ENCODE measurements around the gene RMC1. TPM values are rescaled to one million over a fixed set of nuclear protein-coding genes. Genes with fewer than 3 reads are reported as not detected.
A peak's percentile ranks its signal among the peaks of the same experiment; 100 is the strongest.

RMC1 gene
- total and polyA plus RNA-seq, 2 of the 13 experiments (the other 11 are each of a cell fraction or from before 2014, with no cell fraction given), result 9.4 to 19.5 TPM

DNA sequence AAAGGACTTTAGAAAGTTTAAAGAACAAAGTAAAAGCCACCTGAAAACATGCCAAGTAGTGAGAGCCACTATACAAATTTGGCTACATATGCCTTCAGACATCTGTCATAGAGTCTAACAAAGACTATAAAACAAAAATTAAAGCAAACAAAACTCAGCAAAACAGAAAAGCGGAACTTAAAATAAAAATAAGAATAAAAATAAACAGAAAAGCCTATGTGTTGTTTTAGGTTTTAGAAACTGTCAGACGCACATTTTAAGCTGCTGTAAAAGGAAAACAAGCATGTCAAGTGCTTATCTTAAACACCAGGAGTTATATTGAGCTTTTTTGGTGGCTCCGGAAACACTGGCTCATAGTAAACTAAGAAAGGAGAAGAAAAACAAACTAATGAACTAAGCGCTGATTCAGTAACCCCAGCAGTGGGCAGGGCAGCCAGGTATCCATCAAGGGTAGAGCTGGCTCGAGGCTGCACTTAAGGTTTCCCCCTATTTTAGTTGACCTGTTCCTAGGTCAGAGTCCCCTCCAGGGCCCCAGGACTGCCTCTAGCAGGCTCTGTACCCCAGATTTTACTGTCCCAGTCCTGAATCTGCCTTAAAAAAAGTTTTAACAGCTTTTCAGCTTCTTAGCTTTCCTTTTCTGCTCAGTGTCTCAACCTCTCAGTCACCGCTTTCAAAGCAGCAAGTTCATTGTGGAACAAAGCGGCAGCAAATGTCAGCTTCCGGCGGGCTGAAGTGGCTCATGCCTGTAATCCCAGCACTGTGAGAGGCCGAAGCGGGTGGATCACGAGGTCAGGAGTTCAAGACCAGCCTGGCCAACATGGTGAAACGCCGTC lies 15.4 kb upstream of the RMC1 start (continued):
- TF ChIP-seq, protein P1, sequence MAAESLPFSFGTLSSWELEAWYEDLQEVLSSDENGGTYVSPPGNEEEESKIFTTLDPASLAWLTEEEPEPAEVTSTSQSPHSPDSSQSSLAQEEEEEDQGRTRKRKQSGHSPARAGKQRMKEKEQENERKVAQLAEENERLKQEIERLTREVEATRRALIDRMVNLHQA (CRISPR knock-in tag; IDR thresholded peaks at IDR 0.05), result no peak
- TF ChIP-seq ZNF207 (IDR thresholded peaks at IDR 0.05; ENCODE audit: borderline replicate concordance), result no peak
- TF ChIP-seq, protein P2, sequence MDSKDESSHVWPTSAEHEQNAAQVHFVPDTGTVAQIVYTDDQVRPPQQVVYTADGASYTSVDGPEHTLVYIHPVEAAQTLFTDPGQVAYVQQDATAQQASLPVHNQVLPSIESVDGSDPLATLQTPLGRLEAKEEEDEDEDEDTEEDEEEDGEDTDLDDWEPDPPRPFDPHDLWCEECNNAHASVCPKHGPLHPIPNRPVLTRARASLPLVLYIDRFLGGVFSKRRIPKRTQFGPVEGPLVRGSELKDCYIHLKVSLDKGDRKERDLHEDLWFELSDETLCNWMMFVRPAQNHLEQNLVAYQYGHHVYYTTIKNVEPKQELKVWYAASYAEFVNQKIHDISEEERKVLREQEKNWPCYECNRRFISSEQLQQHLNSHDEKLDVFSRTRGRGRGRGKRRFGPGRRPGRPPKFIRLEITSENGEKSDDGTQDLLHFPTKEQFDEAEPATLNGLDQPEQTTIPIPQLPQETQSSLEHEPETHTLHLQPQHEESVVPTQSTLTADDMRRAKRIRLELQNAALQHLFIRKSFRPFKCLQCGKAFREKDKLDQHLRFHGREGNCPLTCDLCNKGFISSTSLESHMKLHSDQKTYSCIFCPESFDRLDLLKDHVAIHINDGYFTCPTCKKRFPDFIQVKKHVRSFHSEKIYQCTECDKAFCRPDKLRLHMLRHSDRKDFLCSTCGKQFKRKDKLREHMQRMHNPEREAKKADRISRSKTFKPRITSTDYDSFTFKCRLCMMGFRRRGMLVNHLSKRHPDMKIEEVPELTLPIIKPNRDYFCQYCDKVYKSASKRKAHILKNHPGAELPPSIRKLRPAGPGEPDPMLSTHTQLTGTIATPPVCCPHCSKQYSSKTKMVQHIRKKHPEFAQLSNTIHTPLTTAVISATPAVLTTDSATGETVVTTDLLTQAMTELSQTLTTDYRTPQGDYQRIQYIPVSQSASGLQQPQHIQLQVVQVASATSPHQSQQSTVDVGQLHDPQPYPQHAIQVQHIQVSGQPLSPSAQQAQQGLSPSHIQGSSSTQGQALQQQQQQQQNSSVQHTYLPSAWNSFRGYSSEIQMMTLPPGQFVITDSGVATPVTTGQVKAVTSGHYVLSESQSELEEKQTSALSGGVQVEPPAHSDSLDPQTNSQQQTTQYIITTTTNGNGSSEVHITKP (CRISPR knock-in tag; IDR thresholded peaks at IDR 0.05; ENCODE audit: low read depth), result no peak
- TF ChIP-seq ZNF496 (CRISPR knock-in tag; IDR thresholded peaks at IDR 0.05; ENCODE audit: insufficient replicate concordance), result no peak
- no peak for TF ChIP-seq BRCA1 (CRISPR knock-in tag; IDR thresholded peaks at IDR 0.05)
- TF ChIP-seq ELF4 (CRISPR knock-in tag; IDR thresholded peaks at IDR 0.05; ENCODE audit: borderline replicate concordance), result no peak
- TF ChIP-seq, protein P3, sequence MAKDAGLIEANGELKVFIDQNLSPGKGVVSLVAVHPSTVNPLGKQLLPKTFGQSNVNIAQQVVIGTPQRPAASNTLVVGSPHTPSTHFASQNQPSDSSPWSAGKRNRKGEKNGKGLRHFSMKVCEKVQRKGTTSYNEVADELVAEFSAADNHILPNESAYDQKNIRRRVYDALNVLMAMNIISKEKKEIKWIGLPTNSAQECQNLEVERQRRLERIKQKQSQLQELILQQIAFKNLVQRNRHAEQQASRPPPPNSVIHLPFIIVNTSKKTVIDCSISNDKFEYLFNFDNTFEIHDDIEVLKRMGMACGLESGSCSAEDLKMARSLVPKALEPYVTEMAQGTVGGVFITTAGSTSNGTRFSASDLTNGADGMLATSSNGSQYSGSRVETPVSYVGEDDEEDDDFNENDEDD (CRISPR knock-in tag; IDR thresholded peaks at IDR 0.05; ENCODE audit: borderline replicate concordance), result no peak; the same call in 1 of the 2 replicates
- TF ChIP-seq HMG20B (CRISPR knock-in tag; conservative IDR thresholded peaks at IDR 0.05), result no peak
- TF ChIP-seq HDAC1 (CRISPR knock-in tag; IDR thresholded peaks at IDR 0.05), result 0 out of 2 replicates have a peak, but pooled peaks have one; percentile 31
- no peak for TF ChIP-seq FOXP1 (IDR thresholded peaks at IDR 0.05)
- peak; percentile 43; the same call in 1 of the 2 replicates for TF ChIP-seq FOXP1 (CRISPR knock-in tag; IDR thresholded peaks at IDR 0.05)
- no peak for TF ChIP-seq ZNF572 (CRISPR knock-in tag; IDR thresholded peaks at IDR 0.05)
- TF ChIP-seq MEF2D (CRISPR knock-in tag; IDR thresholded peaks at IDR 0.05), result 0 out of 2 replicates have a peak, but pooled peaks have one; percentile 23
- TF ChIP-seq ATM (IDR thresholded peaks at IDR 0.05; ENCODE audit: borderline replicate concordance), result no peak
- TF ChIP-seq, protein P4, sequence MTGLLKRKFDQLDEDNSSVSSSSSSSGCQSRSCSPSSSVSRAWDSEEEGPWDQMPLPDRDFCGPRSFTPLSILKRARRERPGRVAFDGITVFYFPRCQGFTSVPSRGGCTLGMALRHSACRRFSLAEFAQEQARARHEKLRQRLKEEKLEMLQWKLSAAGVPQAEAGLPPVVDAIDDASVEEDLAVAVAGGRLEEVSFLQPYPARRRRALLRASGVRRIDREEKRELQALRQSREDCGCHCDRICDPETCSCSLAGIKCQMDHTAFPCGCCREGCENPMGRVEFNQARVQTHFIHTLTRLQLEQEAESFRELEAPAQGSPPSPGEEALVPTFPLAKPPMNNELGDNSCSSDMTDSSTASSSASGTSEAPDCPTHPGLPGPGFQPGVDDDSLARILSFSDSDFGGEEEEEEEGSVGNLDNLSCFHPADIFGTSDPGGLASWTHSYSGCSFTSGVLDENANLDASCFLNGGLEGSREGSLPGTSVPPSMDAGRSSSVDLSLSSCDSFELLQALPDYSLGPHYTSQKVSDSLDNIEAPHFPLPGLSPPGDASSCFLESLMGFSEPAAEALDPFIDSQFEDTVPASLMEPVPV (CRISPR knock-in tag; IDR thresholded peaks at IDR 0.05), result no peak
- no peak for TF ChIP-seq ZNF251 (CRISPR knock-in tag; IDR thresholded peaks at IDR 0.05)
- TF ChIP-seq ZNF232 (CRISPR knock-in tag; IDR thresholded peaks at IDR 0.05; ENCODE audit: borderline replicate concordance), result no peak
- TF ChIP-seq ZNF788 (CRISPR knock-in tag; IDR thresholded peaks at IDR 0.05; ENCODE audit: borderline replicate concordance), result 0 out of 2 replicates have a peak, but pooled peaks have one; percentile 41
- no peak for TF ChIP-seq NFE2 (CRISPR knock-in tag; IDR thresholded peaks at IDR 0.05)
- TF ChIP-seq, protein P5, sequence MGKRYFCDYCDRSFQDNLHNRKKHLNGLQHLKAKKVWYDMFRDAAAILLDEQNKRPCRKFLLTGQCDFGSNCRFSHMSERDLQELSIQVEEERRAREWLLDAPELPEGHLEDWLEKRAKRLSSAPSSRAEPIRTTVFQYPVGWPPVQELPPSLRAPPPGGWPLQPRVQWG (CRISPR knock-in tag; IDR thresholded peaks at IDR 0.05; ENCODE audit: borderline replicate concordance, low read depth), result no peak
- TF ChIP-seq FOXM1 (CRISPR knock-in tag; IDR thresholded peaks at IDR 0.05), result no peak
- TF ChIP-seq SMAD9 (CRISPR knock-in tag; IDR thresholded peaks at IDR 0.05), result no peak
- TF ChIP-seq PTBP1 (IDR thresholded peaks at IDR 0.05; ENCODE audit: low read depth, low read length, poor library complexity, severe bottlenecking), result no peak
- TF ChIP-seq ESRRA (CRISPR knock-in tag; IDR thresholded peaks at IDR 0.05; ENCODE audit: low read depth), result no peak

Data from HepG2 (cell line).